ENCODE results near the gene PSMC4. TPM values are rescaled to one million over a fixed set of nuclear protein-coding genes. Genes with fewer than 3 reads are reported as not detected.

The PSMC4 gene
- 100 to 1,000 TPM; 279 to 293 (median 280) TPM for total RNA-seq

GRCh38 chr19:39970675-39971379 is at the start of gene PSMC4:
Gene PSMC4, plus strand, starts transcription at chr19:39971165. Its CDS starts 38 bp downstream, at chr19:39971203.
- DNase-seq (peak; percentile 97), ATAC-seq (peak; percentile 96)
- H3K9me3 Mint-ChIP-seq = no peaks in the 10 kb centered on the region
- peak within 1 kb of the TSS; percentile 98 for H3K4me3 Mint-ChIP-seq
- no peaks in the 10 kb centered on the region for H3K27me3 Mint-ChIP-seq (ENCODE audit: low read depth)
- H3K4me1 Mint-ChIP-seq (ENCODE audit: low read depth) = peaks cover 41% of the 10 kb centered on the region
- peaks cover 29% of the 10 kb centered on the region for H3K36me3 Mint-ChIP-seq (ENCODE audit: insufficient read depth)

GRCh38 chr19:39923862-39924261 is 47.1 kb upstream of the PSMC4 start:
- Mint-ChIP-seq H3K4me3 (no peak overlapping the region), H3K4me1 (ENCODE audit: low read depth) (peaks cover 9% of the 10 kb centered on the region), H3K27me3 (ENCODE audit: low read depth) (no peaks in the 10 kb centered on the region), H3K9me3 (no peaks in the 10 kb centered on the region), H3K36me3 (ENCODE audit: insufficient read depth) (no peaks in the 10 kb centered on the region)
- DNase-seq (no peak), ATAC-seq (no peak)

- H3K36me3 Mint-ChIP-seq (ENCODE audit: insufficient read depth) = no peaks in the 10 kb centered on the region
- no peak for ATAC-seq
Measured at GRCh38 chr19:39924389-39924788, 46.6 kb upstream of the PSMC4 start.

GRCh38 chr19:39924952-39925351 is 46.0 kb upstream of the PSMC4 start:
- H3K4me3 Mint-ChIP-seq = no peak overlapping the region
- no peaks in the 10 kb centered on the region for H3K36me3 Mint-ChIP-seq (ENCODE audit: insufficient read depth)
- no peaks in the 10 kb centered on the region for H3K27me3 Mint-ChIP-seq (ENCODE audit: low read depth)
- ATAC-seq = no peak
- no peak for DNase-seq
- H3K4me1 Mint-ChIP-seq (ENCODE audit: low read depth) = peaks cover 13% of the 10 kb centered on the region
- peaks cover 3% of the 10 kb centered on the region for H3K9me3 Mint-ChIP-seq

More at GRCh38 chr19:39924389-39924788, 46.6 kb upstream of the PSMC4 start:
- H3K4me3 Mint-ChIP-seq = no peak overlapping the region
- no peak for DNase-seq
- no peaks in the 10 kb centered on the region for H3K9me3 Mint-ChIP-seq
- peaks cover 9% of the 10 kb centered on the region for H3K4me1 Mint-ChIP-seq (ENCODE audit: low read depth)
- H3K27me3 Mint-ChIP-seq (ENCODE audit: low read depth) = no peaks in the 10 kb centered on the region

- no peak for ATAC-seq
- H3K27me3 Mint-ChIP-seq (ENCODE audit: low read depth) = no peaks in the 10 kb centered on the region
- peaks cover 3% of the 10 kb centered on the region for H3K9me3 Mint-ChIP-seq
- H3K4me3 Mint-ChIP-seq = no peak overlapping the region
- H3K36me3 Mint-ChIP-seq (ENCODE audit: insufficient read depth) = no peaks in the 10 kb centered on the region
- peaks cover 14% of the 10 kb centered on the region for H3K4me1 Mint-ChIP-seq (ENCODE audit: low read depth)
- DNase-seq = no peak
Measured at GRCh38 chr19:39926170-39926760, 44.7 kb upstream of the PSMC4 start.

- Mint-ChIP-seq H3K9me3 (peaks cover 3% of the 10 kb centered on the region), H3K36me3 (ENCODE audit: insufficient read depth) (no peaks in the 10 kb centered on the region), H3K27me3 (ENCODE audit: low read depth) (no peaks in the 10 kb centered on the region), H3K4me3 (no peak overlapping the region), H3K4me1 (ENCODE audit: low read depth) (peaks cover 15% of the 10 kb centered on the region)
- DNase-seq (no peak), ATAC-seq (no peak)
Measured at GRCh38 chr19:39927076-39927475, 43.9 kb upstream of the PSMC4 start.

GRCh38 chr19:39927524-39928356 is 43.2 kb upstream of the PSMC4 start:
- H3K27me3 Mint-ChIP-seq (ENCODE audit: low read depth) = no peaks in the 10 kb centered on the region
- H3K4me1 Mint-ChIP-seq (ENCODE audit: low read depth) = peaks cover 16% of the 10 kb centered on the region
- no peaks in the 10 kb centered on the region for H3K36me3 Mint-ChIP-seq (ENCODE audit: insufficient read depth)
- DNase-seq (no peak), ATAC-seq (no peak)
- H3K9me3 Mint-ChIP-seq = peaks cover 3% of the 10 kb centered on the region
- H3K4me3 Mint-ChIP-seq = no peak overlapping the region

- Mint-ChIP-seq H3K4me1 (ENCODE audit: low read depth) (peaks cover 16% of the 10 kb centered on the region), H3K36me3 (ENCODE audit: insufficient read depth) (no peaks in the 10 kb centered on the region), H3K4me3 (no peak overlapping the region), H3K9me3 (peaks cover 3% of the 10 kb centered on the region), H3K27me3 (ENCODE audit: low read depth) (no peaks in the 10 kb centered on the region)
- ATAC-seq (peak in 1 of 2 donors; percentile 48), DNase-seq (no peak)
Measured at GRCh38 chr19:39928357-39928725, 42.6 kb upstream of the PSMC4 start.

GRCh38 chr19:39929750-39930149 is 41.2 kb upstream of the PSMC4 start:
- no peak for ATAC-seq
- H3K27me3 Mint-ChIP-seq (ENCODE audit: low read depth) = no peaks in the 10 kb centered on the region
- peaks cover 27% of the 10 kb centered on the region for H3K4me1 Mint-ChIP-seq (ENCODE audit: low read depth)
- no peak overlapping the region for H3K4me3 Mint-ChIP-seq
- H3K36me3 Mint-ChIP-seq (ENCODE audit: insufficient read depth) = no peaks in the 10 kb centered on the region
- DNase-seq = no peak
- H3K9me3 Mint-ChIP-seq = peaks cover 3% of the 10 kb centered on the region

- Mint-ChIP-seq H3K27me3 (ENCODE audit: low read depth) (no peaks in the 10 kb centered on the region), H3K4me3 (no peak within 1 kb of the TSS), H3K4me1 (ENCODE audit: low read depth) (peaks cover 53% of the 10 kb centered on the region), H3K9me3 (peaks cover 11% of the 10 kb centered on the region), H3K36me3 (ENCODE audit: insufficient read depth) (no peaks in the 10 kb centered on the region)
- DNase-seq (no peak), ATAC-seq (no peak)
Measured at GRCh38 chr19:39934584-39935363, 36.2 kb upstream of the PSMC4 start, which contains the start of gene FCGBP. Gene FCGBP, minus strand, starts transcription at chr19:39934634.

GRCh38 chr19:39935364-39935661 is 35.7 kb upstream of the PSMC4 start:
- DNase-seq (no peak), ATAC-seq (no peak)
- Mint-ChIP-seq H3K4me1 (ENCODE audit: low read depth) (peaks cover 55% of the 10 kb centered on the region), H3K36me3 (ENCODE audit: insufficient read depth) (no peaks in the 10 kb centered on the region), H3K4me3 (no peak overlapping the region), H3K9me3 (peaks cover 15% of the 10 kb centered on the region), H3K27me3 (ENCODE audit: low read depth) (no peaks in the 10 kb centered on the region)

- Mint-ChIP-seq H3K27me3 (ENCODE audit: low read depth) (no peaks in the 10 kb centered on the region), H3K4me1 (ENCODE audit: low read depth) (peaks cover 62% of the 10 kb centered on the region), H3K9me3 (peaks cover 22% of the 10 kb centered on the region), H3K36me3 (ENCODE audit: insufficient read depth) (no peaks in the 10 kb centered on the region), H3K4me3 (no peak overlapping the region)
- DNase-seq (no peak), ATAC-seq (no peak)
Measured at GRCh38 chr19:39936020-39936419, 34.9 kb upstream of the PSMC4 start.

GRCh38 chr19:39936622-39937021 is 34.3 kb upstream of the PSMC4 start:
- H3K4me1 Mint-ChIP-seq (ENCODE audit: low read depth) = peaks cover 68% of the 10 kb centered on the region
- DNase-seq (no peak), ATAC-seq (no peak)
- H3K4me3 Mint-ChIP-seq = peak overlapping the region; percentile 14
- H3K27me3 Mint-ChIP-seq (ENCODE audit: low read depth) = no peaks in the 10 kb centered on the region
- H3K36me3 Mint-ChIP-seq (ENCODE audit: insufficient read depth) = no peaks in the 10 kb centered on the region
- H3K9me3 Mint-ChIP-seq = peaks cover 22% of the 10 kb centered on the region

- peak; percentile 87 to 88 for ATAC-seq
- Mint-ChIP-seq H3K36me3 (ENCODE audit: insufficient read depth) (no peaks in the 10 kb centered on the region), H3K4me3 (peak overlapping the region; percentile 14), H3K27me3 (ENCODE audit: low read depth) (no peaks in the 10 kb centered on the region), H3K9me3 (peaks cover 22% of the 10 kb centered on the region), H3K4me1 (ENCODE audit: low read depth) (peaks cover 71% of the 10 kb centered on the region)
- peak; percentile 48 for DNase-seq
Measured at GRCh38 chr19:39937094-39937720, 33.8 kb upstream of the PSMC4 start.
